ENCODE data around the gene KYNU. TPM values are rescaled to one million over a fixed set of nuclear protein-coding genes. Genes with fewer than 3 reads are reported as not detected.
"Not testable (repeated sequence)": the region's sequence is repeated elsewhere in the genome, so short reads cannot be mapped to it uniquely, and the experiment has no call there.

Gene KYNU
- total RNA-seq, 1 donor from 2014 or later = 2.7 TPM

- Histone ChIP-seq H3K4me3 (ENCODE audit: low read depth, low read length) (no peak overlapping the region), H3K27me3 (ENCODE audit: control insufficient read depth, insufficient read depth, low read length) (no peaks in the 10 kb centered on the region), H3K36me3 (ENCODE audit: control insufficient read depth, insufficient read depth, low read length) (no peaks in the 10 kb centered on the region)
- TF ChIP-seq CTCF (IDR thresholded peaks at IDR 0.05; ENCODE audit: insufficient read depth, low read length, poor library complexity, severe bottlenecking) = no peak
- DNase-seq (ENCODE audit: low read depth) = no peak
These were observed 181.4 kb downstream of the KYNU start for GRCh38 chr2:143058851-143059250.

GRCh38 chr2:143063612-143064200 lies 186.2 kb downstream of the KYNU start:
- no peak for DNase-seq (ENCODE audit: low read depth)
- no peaks in the 10 kb centered on the region for H3K27me3 ChIP-seq (ENCODE audit: control insufficient read depth, insufficient read depth, low read length)
- no peak for TF ChIP-seq CTCF (IDR thresholded peaks at IDR 0.05; ENCODE audit: insufficient read depth, low read length, poor library complexity, severe bottlenecking)
- H3K36me3 ChIP-seq (ENCODE audit: control insufficient read depth, insufficient read depth, low read length) = no peaks in the 10 kb centered on the region
- no peak overlapping the region for H3K4me3 ChIP-seq (ENCODE audit: low read depth, low read length)

- DNase-seq (ENCODE audit: low read depth) = no peak
- H3K4me3 ChIP-seq (ENCODE audit: low read depth, low read length) = no peak overlapping the region
- no peak for TF ChIP-seq CTCF (IDR thresholded peaks at IDR 0.05; ENCODE audit: insufficient read depth, low read length, poor library complexity, severe bottlenecking)
- H3K36me3 ChIP-seq (ENCODE audit: control insufficient read depth, insufficient read depth, low read length) = no peaks in the 10 kb centered on the region
- H3K27me3 ChIP-seq (ENCODE audit: control insufficient read depth, insufficient read depth, low read length) = no peaks in the 10 kb centered on the region
These were observed 190.6 kb downstream of the KYNU start for GRCh38 chr2:143068094-143068493.

- TF ChIP-seq CTCF (IDR thresholded peaks at IDR 0.05; ENCODE audit: insufficient read depth, low read length, poor library complexity, severe bottlenecking) = no peak
- Histone ChIP-seq H3K4me3 (ENCODE audit: low read depth, low read length) (no peak overlapping the region), H3K36me3 (ENCODE audit: control insufficient read depth, insufficient read depth, low read length) (no peaks in the 10 kb centered on the region), H3K27me3 (ENCODE audit: control insufficient read depth, insufficient read depth, low read length) (no peaks in the 10 kb centered on the region)
- DNase-seq (ENCODE audit: low read depth) = no peak
These were observed 191.0 kb downstream of the KYNU start for GRCh38 chr2:143068509-143068908.

- DNase-seq (ENCODE audit: low read depth) = no peak
- TF ChIP-seq CTCF (IDR thresholded peaks at IDR 0.05; ENCODE audit: insufficient read depth, low read length, poor library complexity, severe bottlenecking) = no peak
- H3K4me3 ChIP-seq (ENCODE audit: low read depth, low read length) = no peak overlapping the region
- no peaks in the 10 kb centered on the region for H3K36me3 ChIP-seq (ENCODE audit: control insufficient read depth, insufficient read depth, low read length)
- H3K27me3 ChIP-seq (ENCODE audit: control insufficient read depth, insufficient read depth, low read length) = no peaks in the 10 kb centered on the region
These were observed 193.2 kb downstream of the KYNU start for GRCh38 chr2:143070704-143071103.

GRCh38 chr2:143071185-143071876 lies 193.9 kb downstream of the KYNU start:
- no peak for TF ChIP-seq CTCF (IDR thresholded peaks at IDR 0.05; ENCODE audit: insufficient read depth, low read length, poor library complexity, severe bottlenecking)
- no peak overlapping the region for H3K4me3 ChIP-seq (ENCODE audit: low read depth, low read length)
- H3K27me3 ChIP-seq (ENCODE audit: control insufficient read depth, insufficient read depth, low read length) = no peaks in the 10 kb centered on the region
- no peaks in the 10 kb centered on the region for H3K36me3 ChIP-seq (ENCODE audit: control insufficient read depth, insufficient read depth, low read length)
- DNase-seq (ENCODE audit: low read depth) = peak; percentile 89

GRCh38 chr2:143074913-143075312 lies 197.4 kb downstream of the KYNU start:
- not testable (repeated sequence) for H3K36me3 ChIP-seq (ENCODE audit: control insufficient read depth, insufficient read depth, low read length); DNase-seq (ENCODE audit: low read depth); H3K4me3 ChIP-seq (ENCODE audit: low read depth, low read length); H3K27me3 ChIP-seq (ENCODE audit: control insufficient read depth, insufficient read depth, low read length)

Data from kidney epithelial cell (primary cell).